HepG2 (cell line): Measurements from ENCODE around the gene ITGA2. TPM values are rescaled to one million over a fixed set of nuclear protein-coding genes. Genes with fewer than 3 reads are reported as not detected.

Source experiments
- HNF1A ChIP-seq, 2 experiments: sonication (generic) in 1 of 2; formaldehyde crosslinking in 1 of 2; IDR thresholded peaks; 2 replicates each; pipeline versions ENCODE4 v1.4.0 to v1.6.1; 2016 to 2020; ENCODE audit warnings: borderline replicate concordance in 1 of 2, low read depth in 1 of 2, mild to moderate bottlenecking in 1 of 2, missing genetic modification reagents in 1 of 2
- ZNF589 ChIP-seq: sonication (generic); formaldehyde crosslinking; conservative IDR thresholded peaks from 2 replicates; pipeline ENCODE4 v1.8.0; 2022; ENCODE audit warnings: mild to moderate bottlenecking, moderate library complexity, missing genetic modification reagents
- polyA plus RNA-seq, 8 experiments: library from polyadenylated mRNA; depleted of rRNA in 3 of 8; stranded (reverse) in 7 of 8; unstranded in 1 of 8; fragments of >200 nt; fragmentation: Illumina TruSeq in 4 of 8; extraction: Trizol in 4 of 8; gene quantifications; 2 replicates each; pipeline versions ENCODE4 v1.2.1 to v1.2.3, GENCODE V29; 2011 to 2016; ENCODE audit warnings: low read depth in 4 of 8, missing spikeins in 1 of 8, mixed read lengths in 1 of 8; ENCODE audit not compliant: insufficient read depth in 1 of 8
- total RNA-seq, 5 experiments: library from RNA; depleted of rRNA; stranded (reverse); fragments of >200 nt; fragmentation: Illumina TruSeq; extraction: Trizol; gene quantifications; 2 replicates each; pipeline ENCODE4 v1.2.3, GENCODE V29; 2016; ENCODE audit warnings: low read depth in 1 of 5
- TF ChIP-seq, protein P1 (sequence below): sonication (generic); formaldehyde crosslinking; IDR thresholded peaks from 2 replicates; pipeline ENCODE4 v1.4.0; 2020; ENCODE audit warnings: missing genetic modification reagents

The ITGA2 gene
- total and polyA plus RNA-seq, 2 of the 13 experiments (the other 11 are each of a cell fraction or from before 2014, with no cell fraction given), result 15.8 to 58.3 TPM

GRCh38 chr5:53034832-53035231, 45.7 kb downstream of the ITGA2 start (continued):
- TF ChIP-seq, protein P1, sequence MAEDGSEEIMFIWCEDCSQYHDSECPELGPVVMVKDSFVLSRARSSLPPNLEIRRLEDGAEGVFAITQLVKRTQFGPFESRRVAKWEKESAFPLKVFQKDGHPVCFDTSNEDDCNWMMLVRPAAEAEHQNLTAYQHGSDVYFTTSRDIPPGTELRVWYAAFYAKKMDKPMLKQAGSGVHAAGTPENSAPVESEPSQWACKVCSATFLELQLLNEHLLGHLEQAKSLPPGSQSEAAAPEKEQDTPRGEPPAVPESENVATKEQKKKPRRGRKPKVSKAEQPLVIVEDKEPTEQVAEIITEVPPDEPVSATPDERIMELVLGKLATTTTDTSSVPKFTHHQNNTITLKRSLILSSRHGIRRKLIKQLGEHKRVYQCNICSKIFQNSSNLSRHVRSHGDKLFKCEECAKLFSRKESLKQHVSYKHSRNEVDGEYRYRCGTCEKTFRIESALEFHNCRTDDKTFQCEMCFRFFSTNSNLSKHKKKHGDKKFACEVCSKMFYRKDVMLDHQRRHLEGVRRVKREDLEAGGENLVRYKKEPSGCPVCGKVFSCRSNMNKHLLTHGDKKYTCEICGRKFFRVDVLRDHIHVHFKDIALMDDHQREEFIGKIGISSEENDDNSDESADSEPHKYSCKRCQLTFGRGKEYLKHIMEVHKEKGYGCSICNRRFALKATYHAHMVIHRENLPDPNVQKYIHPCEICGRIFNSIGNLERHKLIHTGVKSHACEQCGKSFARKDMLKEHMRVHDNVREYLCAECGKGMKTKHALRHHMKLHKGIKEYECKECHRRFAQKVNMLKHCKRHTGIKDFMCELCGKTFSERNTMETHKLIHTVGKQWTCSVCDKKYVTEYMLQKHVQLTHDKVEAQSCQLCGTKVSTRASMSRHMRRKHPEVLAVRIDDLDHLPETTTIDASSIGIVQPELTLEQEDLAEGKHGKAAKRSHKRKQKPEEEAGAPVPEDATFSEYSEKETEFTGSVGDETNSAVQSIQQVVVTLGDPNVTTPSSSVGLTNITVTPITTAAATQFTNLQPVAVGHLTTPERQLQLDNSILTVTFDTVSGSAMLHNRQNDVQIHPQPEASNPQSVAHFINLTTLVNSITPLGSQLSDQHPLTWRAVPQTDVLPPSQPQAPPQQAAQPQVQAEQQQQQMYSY (CRISPR knock-in tag), result no peak
- TF ChIP-seq ZNF589 (CRISPR knock-in tag) (no peak), HNF1A (IDR thresholded peaks at IDR 0.05; ENCODE audit: low read depth) (no peak), HNF1A (CRISPR knock-in tag; IDR thresholded peaks at IDR 0.05; ENCODE audit: borderline replicate concordance) (no peak)
